Colonic mucosa (tissue), 4 donors: ENCODE results near the gene ZC3H7A. TPM values are rescaled to one million over a fixed set of nuclear protein-coding genes. Genes with fewer than 3 reads are reported as not detected.

ENCODE experiments used
- DNase-seq: peaks from one replicate; pipeline ENCODE4 v3.0.0-alpha.2; 2020
- H3K27ac ChIP-seq: fragments of 200-600 bp; one replicate; pipeline ENCODE4 v1.8.0; 2021
- H3K27me3 ChIP-seq: fragments of 200-600 bp; one replicate; pipeline ENCODE4 v1.8.0; 2021
- H3K36me3 ChIP-seq: fragments of 200-600 bp; one replicate; pipeline ENCODE4 v1.8.0; 2021
- H3K4me1 ChIP-seq: fragments of 200-600 bp; one replicate; pipeline ENCODE4 v1.8.0; 2021; ENCODE audit warnings: mild to moderate bottlenecking
- H3K4me3 ChIP-seq: fragments of 200-600 bp; one replicate; pipeline ENCODE4 v1.8.0; 2021
- H3K9ac ChIP-seq, 2 donors: one replicate each; pipeline ENCODE4 v1.7.0; 2013; ENCODE audit warnings: control low read depth in 2 of 2, low read depth in 2 of 2, low read length in 2 of 2
- H3K9me3 ChIP-seq: fragments of 200-600 bp; one replicate; pipeline ENCODE4 v1.8.0; 2021
- intact Hi-C: fragments of 100-400 bp; cut with DNase I; formaldehyde crosslinking; loops from one replicate; pipeline ENCODE4 v1.14.1; 2022
- total RNA-seq, 2 donors: library from RNA; stranded (reverse); fragmentation: NEBNext Ultra II Directional in 1 of 2; extraction: Animal tissue kit (Norgen Biotek cat#: 25700) in 1 of 2; gene quantifications; one replicate each; pipeline ENCODE4 v1.2.1, GENCODE V29; 2021
- TF ChIP-seq, protein P1 (sequence below): fragments of 200-600 bp; IDR thresholded peaks from one replicate; pipeline ENCODE4 v1.8.0; 2022; ENCODE audit warnings: antibody characterized with exemption, mild to moderate bottlenecking
- donor health status: healthy.
- donor health status: DM: no; HTN: no; CAD: no.
- donor health status: DM: no; HTN: no; CAD: no.

ZC3H7A gene
- total RNA-seq, 2 donors from 2014 or later = 40.2 to 47.1 TPM

DNA sequence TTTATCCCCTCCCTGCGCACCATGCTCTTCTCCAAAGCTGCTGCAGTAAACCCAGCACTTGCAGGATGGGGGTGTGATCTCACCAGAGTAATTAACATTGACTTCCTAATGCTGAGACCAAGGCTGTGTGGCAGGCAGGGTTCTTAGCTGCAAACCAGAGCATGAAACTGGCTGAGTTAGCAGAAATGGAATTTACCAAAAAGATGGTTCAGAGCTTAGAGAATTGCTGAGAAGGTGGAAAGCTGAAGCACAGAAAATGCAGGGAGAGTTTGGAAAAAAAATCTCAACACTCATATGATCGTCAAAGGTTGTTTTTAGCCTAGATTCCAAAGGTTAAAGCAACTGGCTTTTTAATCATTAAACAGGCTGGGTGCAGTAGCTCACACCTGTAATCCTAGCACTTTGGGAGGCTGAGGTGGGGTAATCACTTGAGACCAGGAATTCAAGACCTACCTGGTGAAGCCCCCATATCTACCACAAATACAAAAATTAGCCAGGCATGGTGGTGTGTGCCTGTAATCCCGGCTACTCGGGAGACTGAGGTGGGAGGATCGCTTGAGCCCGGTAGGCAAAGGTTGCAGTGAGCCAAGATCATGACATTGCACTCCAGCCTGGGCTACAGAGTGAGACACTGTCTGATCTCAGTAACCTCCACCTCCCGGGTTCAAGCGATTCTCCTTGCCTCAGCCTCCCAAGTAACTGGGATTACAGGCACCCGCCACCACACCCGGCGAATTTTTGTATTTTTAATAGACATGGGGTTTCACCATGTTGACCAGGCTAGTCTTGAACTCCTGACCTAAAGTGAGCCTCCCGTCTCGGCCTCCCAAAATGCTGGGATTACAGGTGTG, 48.4 kb downstream of the ZC3H7A start:
- peak; percentile 76 for DNase-seq
- Histone ChIP-seq H3K36me3 (no peaks in the 10 kb centered on the region), H3K4me1 (peaks cover 4% of the 10 kb centered on the region), H3K9ac (peak overlapping the region in 1 of 2 donors; percentile 77), H3K9me3 (no peaks in the 10 kb centered on the region), H3K4me3 (no peak overlapping the region), H3K27ac (peak overlapping the region; percentile 84), H3K27me3 (no peaks in the 10 kb centered on the region)
- TF ChIP-seq, protein P1, sequence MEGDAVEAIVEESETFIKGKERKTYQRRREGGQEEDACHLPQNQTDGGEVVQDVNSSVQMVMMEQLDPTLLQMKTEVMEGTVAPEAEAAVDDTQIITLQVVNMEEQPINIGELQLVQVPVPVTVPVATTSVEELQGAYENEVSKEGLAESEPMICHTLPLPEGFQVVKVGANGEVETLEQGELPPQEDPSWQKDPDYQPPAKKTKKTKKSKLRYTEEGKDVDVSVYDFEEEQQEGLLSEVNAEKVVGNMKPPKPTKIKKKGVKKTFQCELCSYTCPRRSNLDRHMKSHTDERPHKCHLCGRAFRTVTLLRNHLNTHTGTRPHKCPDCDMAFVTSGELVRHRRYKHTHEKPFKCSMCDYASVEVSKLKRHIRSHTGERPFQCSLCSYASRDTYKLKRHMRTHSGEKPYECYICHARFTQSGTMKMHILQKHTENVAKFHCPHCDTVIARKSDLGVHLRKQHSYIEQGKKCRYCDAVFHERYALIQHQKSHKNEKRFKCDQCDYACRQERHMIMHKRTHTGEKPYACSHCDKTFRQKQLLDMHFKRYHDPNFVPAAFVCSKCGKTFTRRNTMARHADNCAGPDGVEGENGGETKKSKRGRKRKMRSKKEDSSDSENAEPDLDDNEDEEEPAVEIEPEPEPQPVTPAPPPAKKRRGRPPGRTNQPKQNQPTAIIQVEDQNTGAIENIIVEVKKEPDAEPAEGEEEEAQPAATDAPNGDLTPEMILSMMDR = no peak
- intact Hi-C loops = loop anchor here (10.0 kb wide), 1 partner anchor 46 kb away; the partner anchor contains the start of gene ZC3H7A

DNA sequence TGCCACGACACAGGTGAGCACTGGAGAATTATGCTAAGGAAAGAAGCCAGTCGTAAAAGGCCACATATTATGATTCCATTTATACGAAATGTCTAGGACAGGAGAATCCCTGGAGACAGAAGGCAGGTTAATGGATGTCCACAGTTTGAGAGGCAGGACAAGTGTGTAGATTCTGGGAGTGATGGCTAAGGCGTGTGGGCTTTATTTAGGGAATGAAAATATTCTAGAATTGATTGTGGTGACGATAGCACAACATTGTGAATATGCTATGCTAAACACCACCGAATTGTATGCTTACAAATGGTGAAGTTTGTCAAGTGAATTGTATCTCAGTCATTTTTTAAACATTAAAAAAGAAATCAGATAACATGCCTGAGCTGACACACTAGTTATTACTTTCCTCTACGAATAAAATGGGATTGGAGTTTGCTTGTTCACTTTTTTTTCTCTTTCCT, 49.1 kb downstream of the ZC3H7A start:
- peak overlapping the region in 1 of 2 donors; percentile 77 for H3K9ac ChIP-seq
- intact Hi-C loops = loop anchor here (10.0 kb wide), 1 partner anchor 47 kb away; the partner anchor contains the start of gene ZC3H7A
- no peak for DNase-seq
- H3K9me3 ChIP-seq = no peaks in the 10 kb centered on the region
- no peak overlapping the region for H3K4me3 ChIP-seq
- H3K27me3 ChIP-seq = no peaks in the 10 kb centered on the region
- H3K27ac ChIP-seq = peak overlapping the region; percentile 84
- H3K4me1 ChIP-seq = peaks cover 4% of the 10 kb centered on the region
- TF ChIP-seq, protein P1 = no peak
- no peaks in the 10 kb centered on the region for H3K36me3 ChIP-seq

DNA sequence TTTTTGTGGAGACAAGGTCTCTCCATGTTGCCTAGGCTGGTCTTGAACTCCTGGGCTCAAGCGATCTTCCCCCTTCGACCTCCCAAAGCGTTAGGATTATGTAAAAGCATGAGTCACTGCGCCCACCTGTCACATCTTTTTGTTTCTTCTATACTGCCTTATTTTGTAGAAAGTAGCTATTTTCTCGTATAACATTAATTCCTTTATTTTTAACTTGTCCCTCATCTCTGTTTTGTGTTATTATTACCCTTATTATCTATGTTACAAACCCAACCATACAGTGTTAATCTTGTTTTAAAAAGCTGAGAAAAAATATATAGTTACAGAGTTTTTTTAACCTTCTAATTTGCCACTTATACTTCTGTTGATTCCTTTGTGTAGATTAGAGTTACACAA, 53.0 kb downstream of the ZC3H7A start:
- no peak overlapping the region for H3K4me3 ChIP-seq
- H3K27me3 ChIP-seq = no peaks in the 10 kb centered on the region
- no peaks in the 10 kb centered on the region for H3K9me3 ChIP-seq
- no peaks in the 10 kb centered on the region for H3K4me1 ChIP-seq
- no peaks in the 10 kb centered on the region for H3K36me3 ChIP-seq
- TF ChIP-seq, protein P1 = no peak
- intact Hi-C loops = loop anchor here (10.0 kb wide), 1 partner anchor 51 kb away; the partner anchor contains the start of gene ZC3H7A
- H3K9ac ChIP-seq = peak overlapping the region in 1 of 2 donors; percentile 70
- H3K27ac ChIP-seq = peak overlapping the region; percentile 97
- peak; percentile 18 for DNase-seq

DNA sequence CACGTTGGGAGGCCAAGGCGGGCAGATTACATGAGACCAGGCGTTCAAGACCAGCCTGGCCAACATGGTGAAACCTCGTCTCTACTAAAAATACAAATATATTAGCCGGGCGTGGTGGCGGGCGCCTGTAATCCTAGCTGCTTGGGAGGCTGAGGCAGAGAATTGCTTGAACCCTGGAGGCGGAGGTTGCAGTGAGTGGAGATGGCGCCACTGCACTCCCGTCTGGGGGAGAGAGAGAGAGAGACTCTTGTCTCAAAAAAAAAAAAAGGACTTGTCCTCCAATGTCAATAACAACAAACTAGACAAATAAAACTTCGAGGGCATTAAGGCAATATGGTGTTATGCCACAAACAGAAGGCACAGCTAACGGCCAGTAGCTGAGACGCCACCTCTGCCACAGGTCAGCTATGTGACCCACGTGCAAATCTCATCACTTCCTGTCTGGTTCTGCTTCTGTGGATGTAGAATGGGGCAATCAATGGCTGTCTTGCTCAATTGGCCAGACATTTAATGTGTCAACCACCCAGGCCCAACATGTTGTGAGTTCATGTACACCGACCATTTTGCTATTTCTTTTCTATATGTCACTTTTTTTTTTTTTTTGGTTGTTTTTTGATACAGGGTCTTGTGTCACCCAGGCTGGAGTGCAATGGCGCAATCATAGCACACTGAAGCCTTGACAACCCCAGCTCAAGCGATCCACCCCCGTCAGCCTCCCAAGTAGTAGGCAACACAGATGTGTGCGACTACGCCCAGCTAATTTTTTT, 53.6 kb downstream of the ZC3H7A start:
- Histone ChIP-seq H3K27ac (peak overlapping the region; percentile 97), H3K9ac (peak overlapping the region; percentile 57 to 70), H3K9me3 (no peaks in the 10 kb centered on the region), H3K4me1 (no peaks in the 10 kb centered on the region), H3K36me3 (no peaks in the 10 kb centered on the region), H3K4me3 (peak overlapping the region; percentile 77), H3K27me3 (no peaks in the 10 kb centered on the region)
- peak; percentile 45 for DNase-seq
- TF ChIP-seq, protein P1 = no peak
- intact Hi-C loops = loop anchor here (10.0 kb wide), 1 partner anchor 51 kb away; the partner anchor contains the start of gene ZC3H7A
